NCI-H2171 treated with DMSO at 0.1 percent for 48 hours (cell line): ENCODE results near the gene D2HGDH.

Source experiments
- DNase-seq: peaks from one replicate; lab custom pipeline; 2025; lab: John Stamatoyannopoulos, UW

D2HGDH gene

GRCh38 chr2:241734467-241735208 is at the start of gene D2HGDH:
TSS of gene D2HGDH (plus strand) at chr2:241734630. CDS start at chr2:241735225, 595 bp downstream.
- DNase-seq: peak; percentile 50

DNA sequence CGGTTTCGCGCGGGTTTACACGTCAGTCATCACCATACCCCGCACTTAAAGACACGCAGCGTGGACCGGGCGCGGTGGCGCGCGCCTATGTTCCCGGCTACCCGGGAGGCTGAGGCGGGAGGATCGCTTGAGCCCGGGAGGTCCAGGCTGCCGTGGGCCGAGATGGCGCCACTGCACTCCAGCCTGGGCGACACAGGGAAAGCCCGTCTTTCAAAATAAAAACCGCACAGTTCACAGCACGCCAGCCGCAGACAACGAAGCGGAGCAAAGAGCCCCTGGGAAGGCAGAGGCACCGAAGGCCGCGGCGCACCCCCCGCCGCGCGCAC is 48.1 kb upstream of the D2HGDH start:
- no peak for DNase-seq

DNA sequence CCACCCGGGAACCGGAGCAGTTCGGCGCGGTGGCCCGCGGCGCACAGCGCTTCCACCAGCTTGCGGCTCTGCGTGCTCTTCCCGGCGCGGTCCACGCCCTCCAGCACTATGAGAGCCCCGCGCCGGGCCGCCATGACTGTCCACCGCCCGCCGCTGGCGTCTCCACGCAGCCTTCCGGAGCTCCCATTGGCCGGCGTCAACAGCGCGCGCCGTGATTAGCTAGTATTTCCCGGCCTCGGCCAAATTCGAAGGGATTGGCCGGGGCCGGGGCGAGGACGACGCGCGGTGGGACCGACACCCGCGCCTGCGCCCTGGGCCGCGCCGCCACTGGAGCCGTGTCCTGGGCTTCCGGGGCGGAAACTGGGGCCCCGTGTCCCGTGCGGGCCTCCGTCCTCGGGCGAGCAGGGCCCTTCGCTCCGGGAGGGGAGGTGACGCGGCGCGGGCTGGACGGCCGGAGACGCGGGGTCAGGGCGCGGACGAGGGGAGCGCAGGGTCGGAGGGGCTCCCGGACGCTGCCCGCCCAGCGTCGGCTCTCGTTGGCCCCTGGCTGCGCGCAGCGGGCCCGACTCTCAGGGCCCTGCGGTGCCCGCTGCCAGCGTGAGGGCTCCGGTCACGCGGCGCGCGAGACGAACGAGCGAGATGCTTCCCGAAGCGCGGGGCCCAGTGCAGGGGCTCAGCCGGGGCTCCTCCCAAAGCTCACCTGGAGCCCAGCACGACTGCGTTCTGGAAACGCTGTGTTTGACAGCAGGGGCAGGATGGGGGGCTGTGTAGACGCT is 47.6 kb upstream of the D2HGDH start, which contains the start of gene DTYMK:
Gene DTYMK, minus strand, starts transcription at position 166 of the 776 bp plus-strand sequence. Its CDS starts 32 bp downstream, at position 134.
- DNase-seq: peak; percentile 87

- DNase-seq: no peak
These were observed 45.1 kb upstream of the D2HGDH start for GRCh38 chr2:241689306-241689705.

DNA sequence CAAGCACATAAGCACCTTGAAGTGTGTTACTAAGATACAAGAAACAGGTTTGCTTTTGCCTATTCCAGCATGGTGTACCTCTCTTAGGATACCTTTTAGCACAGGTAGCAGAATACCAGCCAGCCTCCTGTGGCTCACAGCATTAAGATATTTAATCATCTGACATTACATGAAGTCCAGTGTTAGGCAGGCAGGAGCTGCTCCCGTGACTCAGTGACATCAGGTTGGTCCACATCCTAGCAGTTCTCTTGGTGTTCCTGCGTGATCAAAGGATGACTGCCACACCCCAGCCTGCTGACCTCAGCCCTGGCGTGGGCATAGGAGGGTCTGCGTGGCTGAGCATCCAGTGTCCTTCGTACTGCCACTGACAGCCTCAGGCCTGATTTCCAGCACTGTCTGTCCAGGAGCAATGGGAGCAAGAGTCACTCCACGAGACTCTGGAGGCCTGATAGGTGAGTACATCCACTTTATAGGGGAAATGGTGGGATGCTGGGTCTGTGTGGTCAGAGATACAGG is 44.2 kb upstream of the D2HGDH start:
- no peak for DNase-seq

DNA sequence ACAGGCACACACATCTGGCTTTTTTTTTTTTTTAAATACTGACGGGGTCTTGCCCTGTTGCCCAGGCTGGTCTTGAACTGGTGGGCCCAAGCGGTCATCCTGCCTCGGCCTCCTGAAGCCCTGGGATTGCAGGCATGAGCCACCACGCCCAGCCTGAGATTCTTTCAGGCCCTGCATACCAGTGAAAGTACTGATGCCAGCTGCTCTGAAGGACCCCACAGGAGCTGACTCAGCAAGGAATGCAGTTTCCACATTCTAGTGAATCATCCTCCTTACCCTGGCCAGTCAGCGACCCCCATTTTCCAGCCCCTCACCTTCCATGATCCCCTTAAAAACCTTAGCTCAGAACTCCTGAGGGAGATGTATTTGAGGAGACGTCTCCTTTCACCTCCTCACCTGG is 42.0 kb upstream of the D2HGDH start:
- no peak for DNase-seq

GRCh38 chr2:241695651-241696050 is 38.8 kb upstream of the D2HGDH start:
- DNase-seq: no peak

GRCh38 chr2:241701149-241701398 is 33.4 kb upstream of the D2HGDH start:
- DNase-seq: peak; percentile 81

DNA sequence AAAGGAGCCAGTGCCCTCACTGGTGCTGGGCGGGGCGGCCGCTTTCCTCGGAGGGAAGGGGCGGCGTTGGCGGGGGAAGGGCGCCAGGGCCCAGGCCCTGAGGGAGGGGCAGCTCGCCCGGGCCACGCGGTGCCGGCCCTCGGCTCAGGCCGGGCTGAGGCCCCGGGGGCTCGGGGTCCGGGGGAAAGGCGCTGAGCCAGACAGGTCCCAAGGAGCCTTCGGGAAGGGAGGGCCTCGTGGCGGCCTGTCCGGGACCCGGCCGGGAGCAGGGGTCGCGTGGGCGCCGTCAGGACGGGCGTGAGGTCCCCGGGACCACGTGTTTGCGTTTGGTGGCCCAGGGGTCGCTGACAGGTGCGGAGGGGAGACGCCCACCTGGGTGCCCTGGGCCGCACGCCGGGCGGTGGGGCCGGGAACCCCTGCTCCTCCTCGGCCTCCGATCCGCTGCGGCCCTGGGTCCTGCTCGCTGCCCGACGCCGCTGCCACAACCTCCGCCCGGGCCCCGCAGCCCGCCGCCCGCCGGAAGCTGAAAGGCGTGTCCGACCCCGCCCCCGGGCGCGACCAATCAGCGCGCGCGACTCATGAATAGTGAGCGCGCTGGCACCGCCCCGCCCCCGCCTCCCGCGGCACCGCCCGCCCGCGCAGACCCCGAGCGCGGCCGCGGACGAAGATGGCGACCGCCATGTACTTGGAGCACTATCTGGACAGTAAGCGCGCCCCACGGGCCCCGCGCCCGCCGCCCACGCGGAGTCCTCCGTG is 32.9 kb upstream of the D2HGDH start, which contains the start of gene ING5:
Gene ING5, plus strand, starts transcription at position 641 of the 756 bp plus-strand sequence. Its CDS starts 27 bp downstream, at position 668.
- DNase-seq: peak; percentile 75

DNA sequence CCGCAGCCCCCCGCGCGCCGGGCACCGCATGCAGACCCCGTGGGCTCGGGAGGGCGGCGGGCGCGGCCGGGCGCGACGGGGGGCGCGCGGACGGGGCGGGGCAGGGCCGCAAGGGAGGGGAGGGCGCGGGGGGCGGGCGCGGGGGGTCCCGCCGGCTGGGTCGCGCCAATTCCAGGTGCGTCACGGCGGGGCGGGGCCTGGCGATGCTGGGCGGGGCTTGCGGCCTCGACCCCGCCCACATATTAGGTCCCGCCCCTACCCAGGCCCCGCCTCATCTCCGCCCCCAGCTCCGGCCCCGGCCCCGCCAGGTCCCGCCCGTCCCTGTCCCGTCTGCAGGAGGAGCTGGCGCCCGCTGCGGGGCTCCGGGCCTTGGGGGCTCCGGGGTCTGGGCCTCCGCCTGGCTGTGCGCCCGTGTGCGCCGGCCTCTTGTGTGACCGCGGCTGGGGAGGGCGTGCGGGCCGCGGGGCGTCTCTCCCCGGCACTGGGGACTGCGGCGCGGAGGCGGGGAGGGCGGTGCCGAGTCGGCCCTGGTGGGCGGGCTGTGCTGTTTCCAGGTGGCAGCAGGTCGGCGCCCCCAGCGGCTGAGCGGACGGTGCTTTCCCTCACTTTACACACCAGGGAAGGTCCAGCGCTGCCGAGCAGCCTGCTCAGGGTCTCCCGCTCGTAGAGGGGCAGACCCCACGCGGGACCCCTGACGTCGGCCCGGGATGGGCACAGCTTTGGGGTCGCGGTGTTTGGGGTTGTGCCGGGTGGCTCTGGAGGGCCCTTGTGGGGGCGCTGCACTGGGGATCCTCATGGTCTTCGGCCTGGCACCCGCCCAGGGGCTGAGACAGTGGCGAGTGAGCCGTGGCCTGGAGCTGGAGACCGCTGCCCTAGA is 32.0 kb upstream of the D2HGDH start:
- peak; percentile 58 for DNase-seq

DNA sequence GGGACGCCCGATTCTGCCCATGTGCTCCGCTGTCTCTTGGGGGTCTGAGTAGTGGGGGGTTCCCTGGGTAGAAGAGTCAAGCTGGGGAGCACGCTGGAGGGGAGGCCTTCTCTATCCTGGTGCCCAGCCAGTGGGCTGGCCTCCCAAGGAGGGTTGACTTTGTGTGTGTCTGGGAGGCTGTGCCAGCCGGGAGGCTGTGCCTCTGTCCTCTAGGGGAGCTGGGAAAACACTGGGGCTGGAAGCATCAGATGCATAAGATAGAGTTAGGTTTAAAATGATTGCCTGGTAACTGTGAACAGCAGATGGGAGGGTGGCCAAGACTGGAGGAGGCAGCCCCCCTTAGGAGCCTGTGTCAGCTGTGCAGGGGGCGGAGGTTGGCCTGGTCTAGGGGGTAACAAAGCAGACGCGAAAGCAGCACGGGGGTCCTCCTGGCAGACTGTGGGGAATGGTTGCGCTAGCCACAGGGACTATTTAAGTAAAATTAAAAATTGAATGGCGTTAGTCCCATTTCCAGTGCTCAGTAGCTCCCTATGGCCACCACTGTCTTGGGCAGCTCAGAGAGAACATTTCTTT is 31.3 kb upstream of the D2HGDH start:
- DNase-seq: no peak

GRCh38 chr2:241706537-241706936 is 27.9 kb upstream of the D2HGDH start:
- no peak for DNase-seq

- DNase-seq: no peak
These were observed 25.6 kb upstream of the D2HGDH start for GRCh38 chr2:241708879-241709278.

- DNase-seq: no peak
These were observed 15.3 kb upstream of the D2HGDH start for GRCh38 chr2:241719093-241719492.

DNA sequence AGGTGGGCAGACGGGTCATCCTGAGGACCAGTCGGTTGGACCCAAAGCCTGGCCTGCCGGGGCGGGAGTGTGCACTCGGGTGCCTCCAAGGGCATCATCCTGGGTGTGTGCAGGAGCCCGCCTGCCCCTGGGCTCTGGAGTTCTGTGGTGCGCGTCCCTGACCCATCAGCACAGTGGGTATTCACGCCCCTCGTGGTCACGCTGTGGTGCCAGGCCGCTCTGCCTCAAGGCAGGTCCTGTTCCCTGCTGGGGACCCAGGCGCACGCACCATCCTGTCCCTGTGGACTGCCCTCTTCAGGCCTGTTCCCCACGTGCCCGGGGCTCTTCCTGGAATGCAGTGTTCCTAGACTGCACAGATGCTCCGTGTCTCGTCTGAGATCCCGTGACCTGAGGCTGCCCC is 14.3 kb upstream of the D2HGDH start:
- no peak for DNase-seq

- no peak for DNase-seq
These were observed 13.9 kb upstream of the D2HGDH start for GRCh38 chr2:241720560-241720959.

DNA sequence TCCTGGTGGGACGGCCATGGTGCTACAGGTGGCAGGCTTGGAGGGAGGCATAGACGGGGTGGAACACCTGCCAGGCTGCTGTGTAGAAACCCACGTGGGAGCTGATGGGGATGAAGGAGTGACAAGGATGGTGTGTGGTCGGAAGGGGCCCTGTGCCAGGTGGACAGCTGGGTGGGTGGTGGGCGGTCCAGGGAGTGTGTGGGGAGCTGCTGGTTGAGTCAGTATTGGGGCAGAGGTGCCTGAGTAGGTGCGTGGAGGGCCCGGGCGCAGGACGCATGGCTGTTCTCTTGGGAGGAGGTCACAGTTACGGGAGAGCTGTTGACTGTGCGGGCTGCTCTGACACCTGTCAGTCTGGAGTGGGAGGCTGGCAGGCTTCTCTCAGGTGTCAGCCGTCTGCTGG is 12.6 kb upstream of the D2HGDH start:
- peak; percentile 6 for DNase-seq

GRCh38 chr2:241722896-241723454 is 11.5 kb upstream of the D2HGDH start:
- no peak for DNase-seq

DNA sequence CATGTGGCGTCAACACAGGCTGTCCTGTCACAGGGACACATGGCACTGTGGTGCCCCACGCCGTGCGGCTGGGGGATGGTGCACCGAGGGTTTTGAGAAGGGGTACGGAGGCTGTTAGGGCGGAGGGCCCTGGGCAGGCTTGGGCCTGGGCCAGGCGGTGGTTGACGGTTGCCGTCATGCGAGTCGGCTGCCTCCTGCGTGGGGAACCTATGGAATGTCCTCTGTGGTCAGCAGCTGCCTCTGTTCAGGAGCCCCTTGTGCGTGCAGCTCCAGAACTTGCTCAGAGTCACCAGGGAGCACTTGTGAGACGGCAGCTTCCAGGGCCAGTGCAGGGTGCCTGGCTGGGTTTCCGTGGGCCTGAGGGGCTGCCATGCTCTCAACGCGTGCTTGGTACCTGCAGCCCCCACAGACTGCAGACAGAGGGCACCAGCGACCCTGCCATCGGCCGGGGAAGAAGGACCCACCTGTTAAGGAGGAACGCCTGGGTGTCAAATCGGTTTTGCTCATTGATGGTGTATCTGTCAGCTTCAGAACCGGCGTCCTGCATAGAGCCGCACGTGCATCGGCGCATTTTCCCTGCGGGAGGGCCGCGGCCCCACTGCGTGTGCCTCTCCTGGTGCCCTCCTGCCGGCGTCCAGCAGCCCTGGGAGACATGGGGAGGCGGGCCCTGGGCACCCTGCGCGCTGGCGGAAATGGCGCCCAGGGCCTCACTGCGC is 10.0 kb upstream of the D2HGDH start:
- DNase-seq: no peak
